ENCODE results near the gene RBMS2. TPM values are rescaled to one million over a fixed set of nuclear protein-coding genes. Genes with fewer than 3 reads are reported as not detected.

The RBMS2 gene
- total RNA-seq, 1 experiment from 2014 or later, result 40.8 TPM

DNA sequence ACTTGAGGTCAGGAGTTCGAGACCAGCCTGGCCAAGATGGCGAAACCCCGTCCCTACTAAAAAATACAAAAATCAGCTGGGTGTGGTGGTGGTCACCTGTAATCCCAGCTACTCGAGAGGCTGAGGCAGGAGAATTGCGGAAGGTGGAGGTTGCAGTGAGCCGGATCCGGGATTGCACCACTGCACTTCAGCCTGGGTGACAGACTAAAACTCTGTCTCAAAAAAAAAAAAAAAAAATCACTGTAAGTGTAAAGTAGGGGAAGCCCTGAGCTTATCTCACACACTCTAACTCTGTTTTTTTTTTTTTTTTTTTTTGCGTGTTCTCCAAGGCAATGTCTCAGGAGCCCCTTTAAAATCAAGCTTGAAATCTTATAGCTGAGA is 421 bp upstream of the RBMS2 start:
- no peak for ATAC-seq
- Histone ChIP-seq H2AFZ (ENCODE audit: low read depth, low read length, poor library complexity, severe bottlenecking) (peak overlapping the region; percentile 77), H3K27ac (ENCODE audit: low read depth, low read length) (peak overlapping the region; percentile 76), H3K9me3 (ENCODE audit: control insufficient read depth in 1 of 2, insufficient read depth in 1 of 2, low read depth in 1 of 2, low read length in 2 of 2) (no peaks in the 10 kb centered on the region), H4K20me1 (ENCODE audit: insufficient read depth) (no peaks in the 10 kb centered on the region), H3K36me3 (ENCODE audit: control insufficient read depth in 1 of 2, insufficient read depth in 2 of 2, low read length in 2 of 2) (no peaks in the 10 kb centered on the region), H3K4me2 (ENCODE audit: low read length) (peak overlapping the region; percentile 87), H3K9me2 (ENCODE audit: insufficient read depth) (no peaks in the 10 kb centered on the region), H3K4me1 (ENCODE audit: control insufficient read depth in 1 of 2, insufficient read depth in 2 of 2, low read length in 2 of 2) (peaks cover 56 to 87% of the 10 kb centered on the region in 2 experiments), H3K9ac (ENCODE audit: low read length) (peak overlapping the region; percentile 68), H3K79me2 (ENCODE audit: insufficient read depth, low read length) (peaks cover 42% of the 10 kb centered on the region), H3K27me3 (ENCODE audit: insufficient read depth, low read length) (no peaks in the 10 kb centered on the region), H3K4me3 (replicated peaks in 1 of 2; ENCODE audit: low read depth in 1 of 2, low read length in 2 of 2) (peak overlapping the region; percentile 59 to 82)
- RAD21 ChIA-PET (ENCODE audit: low non-redundant PET in 1 of 2, low total read pairs in 2 of 2, uncharacterized antibody in 2 of 2, unreplicated experiment in 2 of 2), result interaction anchor here (0.6 to 1.5 kb wide), 4 partner anchors 13 to 487 kb away, joined by 3 read pairs; no protein-coding TSS in a partner anchor
- intact Hi-C loops (cut with micrococcal nuclease), result loop anchor here (2.0 kb wide), 1 partner anchor 116 kb away; no protein-coding TSS in a partner anchor
- BruUV-seq (replicated peaks), result no TSS peak
- POLR2A ChIA-PET, result interaction anchor here (1.0 to 1.6 kb wide), 7 partner anchors 8 to 167 kb away, joined by 3 to 9 read pairs (median 3); partner anchors contain the start of genes PTGES3 and STAT2
- CTCF ChIA-PET, result interaction anchor here (0.6 to 2.0 kb wide), 5 partner anchors 8 to 116 kb away, joined by 3 to 22 read pairs (median 6); no protein-coding TSS in a partner anchor
- no peak for DNase-seq (ENCODE audit: low read depth, low spot score)
- TF ChIP-seq ELF1 (IDR thresholded peaks at IDR 0.05; ENCODE audit: borderline replicate concordance, low read depth) (no peak), JUND (IDR thresholded peaks at IDR 0.05) (no peak)
- TF ChIP-seq, protein P1, sequence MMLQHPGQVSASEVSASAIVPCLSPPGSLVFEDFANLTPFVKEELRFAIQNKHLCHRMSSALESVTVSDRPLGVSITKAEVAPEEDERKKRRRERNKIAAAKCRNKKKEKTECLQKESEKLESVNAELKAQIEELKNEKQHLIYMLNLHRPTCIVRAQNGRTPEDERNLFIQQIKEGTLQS (IDR thresholded peaks at IDR 0.05), result no peak

GRCh38 chr12:56522411-56523193 is 982 bp downstream of the RBMS2 start:
- Histone ChIP-seq H3K9ac (ENCODE audit: low read length) (peak overlapping the region; percentile 68), H2AFZ (ENCODE audit: low read depth, low read length, poor library complexity, severe bottlenecking) (no peak overlapping the region), H3K27me3 (ENCODE audit: insufficient read depth, low read length) (no peaks in the 10 kb centered on the region), H3K27ac (ENCODE audit: low read depth, low read length) (peak overlapping the region; percentile 76), H4K20me1 (ENCODE audit: insufficient read depth) (no peaks in the 10 kb centered on the region), H3K4me1 (ENCODE audit: control insufficient read depth in 1 of 2, insufficient read depth in 2 of 2, low read length in 2 of 2) (peaks cover 64 to 89% of the 10 kb centered on the region in 2 experiments), H3K4me3 (replicated peaks in 1 of 2; ENCODE audit: low read depth in 1 of 2, low read length in 2 of 2) (peak overlapping the region; percentile 59 to 82), H3K79me2 (ENCODE audit: insufficient read depth, low read length) (peaks cover 56% of the 10 kb centered on the region), H3K36me3 (ENCODE audit: control insufficient read depth in 1 of 2, insufficient read depth in 2 of 2, low read length in 2 of 2) (no peaks in the 10 kb centered on the region), H3K9me3 (ENCODE audit: control insufficient read depth in 1 of 2, insufficient read depth in 1 of 2, low read depth in 1 of 2, low read length in 2 of 2) (no peaks in the 10 kb centered on the region), H3K9me2 (ENCODE audit: insufficient read depth) (no peaks in the 10 kb centered on the region), H3K4me2 (ENCODE audit: low read length) (peak overlapping the region; percentile 87)
- 0 out of 2 replicates have a peak, but pooled peaks have one; percentile 13 for ATAC-seq
- DNase-seq (ENCODE audit: low read depth, low spot score), result no peak
- ChIA-PET CTCF (interaction anchor here (1.1 kb wide), 1 partner anchor 51 kb away, joined by 4 read pairs; no protein-coding TSS in a partner anchor), RAD21 (ENCODE audit: low non-redundant PET in 1 of 2, low total read pairs in 2 of 2, uncharacterized antibody in 2 of 2, unreplicated experiment in 2 of 2) (interaction anchor here in 1 of 2 experiments (1.5 kb wide), 1 partner anchor 114 kb away, joined by 3 read pairs; no protein-coding TSS in a partner anchor), POLR2A (interaction anchor here (1.5 to 1.6 kb wide), 2 partner anchors 13 to 114 kb away, joined by 3 to 9 read pairs; no protein-coding TSS in a partner anchor)
- TSS peak; percentile 74 for BruUV-seq (replicated peaks)
- intact Hi-C loops (cut with micrococcal nuclease), result no loop called here
- TF ChIP-seq MAX (IDR thresholded peaks at IDR 0.05) (0 out of 2 replicates have a peak, but pooled peaks have one; percentile 26), SRF (IDR thresholded peaks at IDR 0.05; ENCODE audit: low read depth) (no peak), ELF1 (IDR thresholded peaks at IDR 0.05; ENCODE audit: borderline replicate concordance, low read depth) (no peak)
